ENCODE measurements around the gene PTPN1.
A peak's percentile ranks its signal among the peaks of the same experiment; 100 is the strongest.
"Not testable (repeated sequence)": the region's sequence is repeated elsewhere in the genome, so short reads cannot be mapped to it uniquely, and the experiment has no call there.

PTPN1 gene

GRCh38 chr20:50596694-50597021 lies 86.5 kb downstream of the PTPN1 start:
- DNase-seq (ENCODE audit: low read depth) = no peak

DNA sequence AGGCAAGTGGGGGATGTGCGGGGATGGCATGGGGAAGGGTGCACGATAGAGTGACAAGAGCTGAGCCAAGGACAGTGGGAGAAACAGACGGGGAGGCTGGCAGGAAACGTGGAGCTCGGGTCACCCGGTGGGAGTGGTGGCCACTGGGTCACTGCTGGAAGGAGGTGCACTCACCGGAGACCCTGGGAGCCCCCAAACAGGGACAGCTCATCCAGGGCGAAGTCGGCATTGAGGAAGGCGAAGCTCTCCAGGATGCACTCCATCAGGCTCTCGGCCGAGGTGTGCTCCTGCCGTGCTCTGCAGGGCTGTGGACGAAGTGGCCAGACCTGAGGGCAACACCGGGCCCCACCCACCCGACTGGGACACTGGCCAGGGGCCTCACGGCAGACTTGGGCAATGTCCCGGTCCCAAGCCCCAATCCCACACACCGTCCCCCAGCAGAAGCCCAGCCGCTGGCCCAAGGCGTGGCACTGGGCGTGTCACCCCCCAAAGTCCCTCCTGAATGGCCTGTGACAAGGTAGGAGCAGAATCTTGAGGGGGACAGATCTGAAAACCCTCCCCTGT lies 87.3 kb downstream of the PTPN1 start:
- no peak overlapping the region for H3K4me3 ChIP-seq (ENCODE audit: low read depth, low read length)
- TF ChIP-seq, protein P1, sequence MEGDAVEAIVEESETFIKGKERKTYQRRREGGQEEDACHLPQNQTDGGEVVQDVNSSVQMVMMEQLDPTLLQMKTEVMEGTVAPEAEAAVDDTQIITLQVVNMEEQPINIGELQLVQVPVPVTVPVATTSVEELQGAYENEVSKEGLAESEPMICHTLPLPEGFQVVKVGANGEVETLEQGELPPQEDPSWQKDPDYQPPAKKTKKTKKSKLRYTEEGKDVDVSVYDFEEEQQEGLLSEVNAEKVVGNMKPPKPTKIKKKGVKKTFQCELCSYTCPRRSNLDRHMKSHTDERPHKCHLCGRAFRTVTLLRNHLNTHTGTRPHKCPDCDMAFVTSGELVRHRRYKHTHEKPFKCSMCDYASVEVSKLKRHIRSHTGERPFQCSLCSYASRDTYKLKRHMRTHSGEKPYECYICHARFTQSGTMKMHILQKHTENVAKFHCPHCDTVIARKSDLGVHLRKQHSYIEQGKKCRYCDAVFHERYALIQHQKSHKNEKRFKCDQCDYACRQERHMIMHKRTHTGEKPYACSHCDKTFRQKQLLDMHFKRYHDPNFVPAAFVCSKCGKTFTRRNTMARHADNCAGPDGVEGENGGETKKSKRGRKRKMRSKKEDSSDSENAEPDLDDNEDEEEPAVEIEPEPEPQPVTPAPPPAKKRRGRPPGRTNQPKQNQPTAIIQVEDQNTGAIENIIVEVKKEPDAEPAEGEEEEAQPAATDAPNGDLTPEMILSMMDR (conservative IDR thresholded peaks at IDR 0.05; ENCODE audit: low read depth, low read length) = no peak
- no peak for DNase-seq (ENCODE audit: low read depth)

More at GRCh38 chr20:50596694-50597021, 86.5 kb downstream of the PTPN1 start:
- no peak overlapping the region for H3K4me3 ChIP-seq (ENCODE audit: low read depth, low read length)
- TF ChIP-seq, protein P1 (conservative IDR thresholded peaks at IDR 0.05; ENCODE audit: low read depth, low read length) = no peak

GRCh38 chr20:50598074-50598473 lies 87.9 kb downstream of the PTPN1 start:
- TF ChIP-seq, protein P1 (conservative IDR thresholded peaks at IDR 0.05; ENCODE audit: low read depth, low read length) = no peak
- H3K4me3 ChIP-seq (ENCODE audit: low read depth, low read length) = no peak overlapping the region
- DNase-seq (ENCODE audit: low read depth) = no peak

DNA sequence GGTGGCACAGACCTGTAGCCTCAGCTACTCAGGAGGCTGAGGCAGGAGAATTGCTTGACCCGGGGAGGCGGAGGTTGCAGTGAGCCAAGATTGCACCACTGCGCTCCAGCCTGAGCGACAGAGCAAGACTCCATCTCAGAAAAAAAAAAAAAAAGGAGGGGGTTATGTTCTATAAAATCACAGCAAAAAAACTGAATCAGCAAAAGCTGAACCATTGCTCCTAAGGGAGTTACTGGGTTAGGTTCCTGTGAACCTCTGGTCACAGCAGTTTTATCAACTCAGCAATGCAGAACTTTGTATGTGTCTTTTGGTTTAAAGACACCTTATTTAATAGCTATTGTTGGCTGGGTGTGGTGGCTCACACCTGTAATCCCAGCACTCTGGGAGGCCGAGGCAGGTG lies 88.6 kb downstream of the PTPN1 start:
- not testable (repeated sequence) for DNase-seq (ENCODE audit: low read depth); H3K4me3 ChIP-seq (ENCODE audit: low read depth, low read length)

DNA sequence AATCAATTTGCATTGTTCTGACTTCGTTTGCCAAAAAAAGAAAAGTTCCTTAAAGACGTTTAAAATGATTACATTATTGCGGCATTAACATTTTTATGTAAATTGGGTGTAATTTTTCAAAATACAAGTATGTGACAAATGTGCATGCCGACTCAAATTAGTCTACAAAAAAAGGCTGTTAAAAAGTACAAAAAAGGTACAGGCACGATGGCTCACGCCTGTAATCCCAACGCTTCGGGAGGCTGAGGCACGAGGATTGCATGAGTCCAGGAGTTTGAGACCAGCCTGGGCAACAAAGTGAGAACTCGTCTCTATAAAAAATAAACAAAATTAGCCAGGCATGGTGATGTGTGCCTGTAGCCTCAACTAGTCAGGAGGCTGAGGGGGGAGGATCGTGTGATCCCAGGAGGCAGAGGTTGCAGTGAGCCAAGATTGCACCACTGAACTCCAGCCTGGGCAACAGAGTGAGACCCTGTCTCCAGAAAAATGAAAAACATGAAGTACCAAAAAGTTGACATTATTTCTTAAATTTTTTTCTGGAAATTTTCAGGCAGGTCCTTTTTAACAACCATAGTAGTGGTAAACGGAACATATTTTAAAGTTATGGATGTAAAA lies 90.2 kb downstream of the PTPN1 start:
- TF ChIP-seq, protein P1 (conservative IDR thresholded peaks at IDR 0.05; ENCODE audit: low read depth, low read length) = no peak
- no peak for DNase-seq (ENCODE audit: low read depth)
- no peak overlapping the region for H3K4me3 ChIP-seq (ENCODE audit: low read depth, low read length)

- no peak overlapping the region for H3K4me3 ChIP-seq (ENCODE audit: low read depth, low read length)
- DNase-seq (ENCODE audit: low read depth) = peak; percentile 30
- TF ChIP-seq, protein P1 (conservative IDR thresholded peaks at IDR 0.05; ENCODE audit: low read depth, low read length) = no peak
These were observed 91.6 kb downstream of the PTPN1 start for GRCh38 chr20:50601511-50602431.

DNA sequence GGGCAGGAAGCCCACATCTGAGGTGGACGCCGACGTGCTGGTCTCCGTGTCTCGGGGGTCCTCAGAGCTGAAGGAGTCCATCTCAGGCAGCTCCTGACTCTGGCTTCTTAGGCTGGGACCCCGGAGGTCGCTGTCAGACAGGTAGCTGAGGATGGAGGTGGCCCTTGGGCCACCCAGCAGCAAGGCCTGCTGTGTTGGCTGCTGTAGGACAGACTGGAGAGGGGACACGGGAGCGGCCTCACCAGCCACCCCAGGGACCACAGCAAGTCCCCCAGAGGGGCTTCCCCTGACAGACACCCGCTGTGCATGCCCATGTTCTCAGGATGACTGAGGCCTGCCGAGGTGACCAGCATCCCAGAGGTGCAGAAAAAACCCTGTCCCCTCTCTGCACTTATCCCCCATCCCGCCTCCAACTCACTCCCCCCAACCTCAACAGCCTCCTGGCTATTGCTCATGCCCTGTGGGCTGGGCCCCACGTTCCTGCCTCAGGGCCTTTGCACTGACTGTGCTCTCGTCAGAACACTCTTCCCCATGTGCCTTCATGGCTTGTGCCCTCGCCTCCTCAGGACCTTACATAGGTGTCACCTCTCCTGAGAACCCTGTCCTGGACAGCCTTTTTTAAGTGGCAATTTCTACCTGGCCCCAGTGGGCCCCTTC lies 92.4 kb downstream of the PTPN1 start:
- H3K4me3 ChIP-seq (ENCODE audit: low read depth, low read length) = no peak overlapping the region
- DNase-seq (ENCODE audit: low read depth) = no peak
- TF ChIP-seq, protein P1 (conservative IDR thresholded peaks at IDR 0.05; ENCODE audit: low read depth, low read length) = no peak

Data from choroid plexus epithelial cell (primary cell).